Measurements from ENCODE around the gene QRFP.

- TF ChIP-seq CTCF (IDR thresholded peaks at IDR 0.05; ENCODE audit: low read depth, low read length), result no peak
- no peak for TF ChIP-seq EZH2phosphoT487 (IDR thresholded peaks at IDR 0.05; ENCODE audit: low read depth)
These were observed 40.8 kb upstream of the QRFP start for GRCh38 chr9:130937146-130938076.
